ENCODE measurements around the gene TRIM16.
"Not testable (repeated sequence)": the region's sequence is repeated elsewhere in the genome, so short reads cannot be mapped to it uniquely, and the experiment has no call there.

Gene TRIM16

GRCh38 chr17:15652960-15653359 is 31.2 kb downstream of the TRIM16 start:
- Mint-ChIP-seq H3K9me3 (no peaks in the 10 kb centered on the region), H3K4me3 (peak overlapping the region; percentile 36 to 44 (median 44)), H3K27ac (peak overlapping the region; percentile 95 to 96 (median 96)), H3K27me3 (ENCODE audit: low read depth) (no peaks in the 10 kb centered on the region), H3K4me1 (peaks cover 80% of the 10 kb centered on the region), H3K36me3 (ENCODE audit: low read depth) (peaks cover 5% of the 10 kb centered on the region)
- TF ChIP-seq CTCF (IDR thresholded peaks at IDR 0.05; ENCODE audit: unreplicated experiment in 3 of 3) = no peak

GRCh38 chr17:15651583-15652110 is 32.5 kb downstream of the TRIM16 start:
- H3K9me3 Mint-ChIP-seq = no peaks in the 10 kb centered on the region
- H3K27ac Mint-ChIP-seq = peak overlapping the region; percentile 96 to 98 (median 97)
- H3K4me1 Mint-ChIP-seq = peaks cover 79% of the 10 kb centered on the region
- H3K36me3 Mint-ChIP-seq (ENCODE audit: low read depth) = no peaks in the 10 kb centered on the region
- no peaks in the 10 kb centered on the region for H3K27me3 Mint-ChIP-seq (ENCODE audit: low read depth)
- TF ChIP-seq CTCF (IDR thresholded peaks at IDR 0.05; ENCODE audit: unreplicated experiment in 3 of 3) = no peak
- H3K4me3 Mint-ChIP-seq = peak overlapping the region; percentile 78 to 89 (median 88)

- H3K27ac Mint-ChIP-seq = peak overlapping the region; percentile 96 to 98 (median 97)
- H3K4me1 Mint-ChIP-seq = peaks cover 74% of the 10 kb centered on the region
- no peaks in the 10 kb centered on the region for H3K36me3 Mint-ChIP-seq (ENCODE audit: low read depth)
- H3K9me3 Mint-ChIP-seq = no peaks in the 10 kb centered on the region
- TF ChIP-seq CTCF (IDR thresholded peaks at IDR 0.05; ENCODE audit: unreplicated experiment in 3 of 3) = no peak
- no peaks in the 10 kb centered on the region for H3K27me3 Mint-ChIP-seq (ENCODE audit: low read depth)
- H3K4me3 Mint-ChIP-seq = peak overlapping the region; percentile 78 to 89 (median 88)
These were observed 33.1 kb downstream of the TRIM16 start for GRCh38 chr17:15650741-15651582.

GRCh38 chr17:15649861-15650421 is 34.2 kb downstream of the TRIM16 start:
- peak overlapping the region; percentile 23 to 96 (median 46) for H3K27ac Mint-ChIP-seq
- no peak for TF ChIP-seq CTCF (IDR thresholded peaks at IDR 0.05; ENCODE audit: unreplicated experiment in 3 of 3)
- no peaks in the 10 kb centered on the region for H3K27me3 Mint-ChIP-seq (ENCODE audit: low read depth)
- no peaks in the 10 kb centered on the region for H3K9me3 Mint-ChIP-seq
- peak overlapping the region; percentile 78 to 89 (median 88) for H3K4me3 Mint-ChIP-seq
- peaks cover 76% of the 10 kb centered on the region for H3K4me1 Mint-ChIP-seq
- no peaks in the 10 kb centered on the region for H3K36me3 Mint-ChIP-seq (ENCODE audit: low read depth)

- TF ChIP-seq CTCF (IDR thresholded peaks at IDR 0.05; ENCODE audit: unreplicated experiment in 3 of 3) = no peak
- no peaks in the 10 kb centered on the region for H3K9me3 Mint-ChIP-seq
- H3K36me3 Mint-ChIP-seq (ENCODE audit: low read depth) = no peaks in the 10 kb centered on the region
- H3K4me1 Mint-ChIP-seq = peaks cover 60% of the 10 kb centered on the region
- no peaks in the 10 kb centered on the region for H3K27me3 Mint-ChIP-seq (ENCODE audit: low read depth)
- H3K27ac Mint-ChIP-seq = peak overlapping the region; percentile 4 to 96 (median 72)
- H3K4me3 Mint-ChIP-seq = peak overlapping the region; percentile 28 to 89 (median 66)
These were observed 35.7 kb downstream of the TRIM16 start for GRCh38 chr17:15648386-15648785.

GRCh38 chr17:15645942-15646312 is 38.2 kb downstream of the TRIM16 start:
- Mint-ChIP-seq H3K27ac (peak overlapping the region; percentile 79 to 90 (median 82)), H3K4me1 (peaks cover 44% of the 10 kb centered on the region), H3K4me3 (peak overlapping the region; percentile 18 to 28 (median 22))
- not testable (repeated sequence) for H3K9me3 Mint-ChIP-seq; H3K36me3 Mint-ChIP-seq (ENCODE audit: low read depth); H3K27me3 Mint-ChIP-seq (ENCODE audit: low read depth)

GRCh38 chr17:15645099-15645941 is 38.8 kb downstream of the TRIM16 start:
- peak overlapping the region; percentile 18 to 28 (median 22) for H3K4me3 Mint-ChIP-seq
- not testable (repeated sequence) for H3K36me3 Mint-ChIP-seq (ENCODE audit: low read depth); H3K9me3 Mint-ChIP-seq; H3K27me3 Mint-ChIP-seq (ENCODE audit: low read depth)
- H3K4me1 Mint-ChIP-seq = peaks cover 38% of the 10 kb centered on the region
- peak overlapping the region; percentile 79 to 90 (median 82) for H3K27ac Mint-ChIP-seq

GRCh38 chr17:15642505-15643251 is 41.4 kb downstream of the TRIM16 start:
- H3K4me3 Mint-ChIP-seq; H3K27me3 Mint-ChIP-seq (ENCODE audit: low read depth); H3K36me3 Mint-ChIP-seq (ENCODE audit: low read depth); H3K9me3 Mint-ChIP-seq; H3K27ac Mint-ChIP-seq: not testable (repeated sequence)
- H3K4me1 Mint-ChIP-seq = peaks cover 15% of the 10 kb centered on the region

All from nephron (organoid).